H9 (cell line): ENCODE results near the gene UBXN11. TPM values are rescaled to one million over a fixed set of nuclear protein-coding genes. Genes with fewer than 3 reads are reported as not detected.

Source experiments
- DNase-seq: peaks from one replicate; pipeline ENCODE4 v3.0.0-alpha.2; 2017
- H2AFZ ChIP-seq: one replicate; pipeline ENCODE4 v1.6.1; 2013; ENCODE audit warnings: mild to moderate bottlenecking, low read length, control low read depth, moderate library complexity
- H2AK5ac ChIP-seq: 2 replicates; pipeline ENCODE4 v1.6.1; 2013; ENCODE audit warnings: low read length, control low read depth, mixed read lengths; ENCODE audit not compliant: insufficient read length
- H2BK120ac ChIP-seq: one replicate; pipeline ENCODE4 v1.6.1; 2013; ENCODE audit warnings: low read depth, mild to moderate bottlenecking, low read length, control low read depth, inconsistent platforms; ENCODE audit not compliant: poor library complexity, severe bottlenecking
- H2BK12ac ChIP-seq: 2 replicates; pipeline ENCODE4 v1.6.1; 2013; ENCODE audit warnings: low read length, control low read depth, mixed read lengths, low read depth; ENCODE audit not compliant: insufficient read length
- H2BK15ac ChIP-seq: 2 replicates; pipeline ENCODE4 v1.6.1; 2013; ENCODE audit warnings: low read depth, low read length, control low read depth
- H2BK20ac ChIP-seq: one replicate; pipeline ENCODE4 v1.6.1; 2013; ENCODE audit warnings: low read depth, mild to moderate bottlenecking, low read length, control low read depth, inconsistent platforms; ENCODE audit not compliant: poor library complexity, severe bottlenecking
- H2BK5ac ChIP-seq: 2 replicates; pipeline ENCODE4 v1.6.1; 2013; ENCODE audit warnings: low read length, control low read depth, mixed read lengths; ENCODE audit not compliant: insufficient read length
- H3K14ac ChIP-seq: 2 replicates; pipeline ENCODE4 v1.6.1; 2013; ENCODE audit warnings: low read length, control low read depth; ENCODE audit not compliant: insufficient read depth
- H3K18ac ChIP-seq: 2 replicates; pipeline ENCODE4 v1.6.1; 2013; ENCODE audit warnings: low read depth, mild to moderate bottlenecking, mixed read lengths, low read length, control low read depth; ENCODE audit not compliant: insufficient read length
- H3K23ac ChIP-seq: 2 replicates; pipeline ENCODE4 v1.6.1; 2013; ENCODE audit warnings: low read length, control low read depth, mixed read lengths, low read depth; ENCODE audit not compliant: insufficient read length
- H3K23me2 ChIP-seq: 2 replicates; pipeline ENCODE4 v1.6.1; 2013; ENCODE audit warnings: low read depth, mild to moderate bottlenecking, mixed read lengths, low read length, control low read depth; ENCODE audit not compliant: insufficient read length, poor library complexity, severe bottlenecking
- H3K27ac ChIP-seq: 2 replicates; pipeline ENCODE4 v1.5.1; 2013; ENCODE audit warnings: low read length, control low read depth, mixed read lengths, low read depth; ENCODE audit not compliant: insufficient read length
- H3K27me3 ChIP-seq: 2 replicates; pipeline ENCODE4 v1.6.1; 2013; ENCODE audit warnings: low read length, control low read depth, inconsistent platforms; ENCODE audit not compliant: insufficient read depth
- H3K4ac ChIP-seq: 2 replicates; pipeline ENCODE4 v1.6.1; 2013; ENCODE audit warnings: low read depth, mild to moderate bottlenecking, control low read depth, inconsistent platforms, low read length, moderate library complexity
- H3K4me1 ChIP-seq: 2 replicates; pipeline ENCODE4 v1.6.1; 2013; ENCODE audit warnings: low read length, control low read depth, inconsistent platforms; ENCODE audit not compliant: insufficient read depth
- H3K4me2 ChIP-seq: 2 replicates; pipeline ENCODE4 v1.6.1; 2013; ENCODE audit warnings: low read length, control low read depth, mixed read lengths; ENCODE audit not compliant: insufficient read length, insufficient read depth
- H3K56ac ChIP-seq: 2 replicates; pipeline ENCODE4 v1.6.1; 2013; ENCODE audit warnings: low read depth, mild to moderate bottlenecking, mixed read lengths, low read length, control low read depth; ENCODE audit not compliant: insufficient read length
- H3K79me1 ChIP-seq: 2 replicates; pipeline ENCODE4 v1.6.1; 2013; ENCODE audit warnings: low read depth, mild to moderate bottlenecking, moderate library complexity, low read length, control low read depth, inconsistent platforms; ENCODE audit not compliant: insufficient read depth, poor library complexity, severe bottlenecking
- H3K79me2 ChIP-seq: 2 replicates; pipeline ENCODE4 v1.6.1; 2013; ENCODE audit warnings: low read length, control low read depth, inconsistent platforms; ENCODE audit not compliant: insufficient read depth
- H3K9ac ChIP-seq: 2 replicates; pipeline ENCODE4 v1.6.1; 2013; ENCODE audit warnings: low read length, control low read depth, mixed read lengths; ENCODE audit not compliant: insufficient read length; ENCODE audit errors: extremely low read depth
- H3K9me3 ChIP-seq: one replicate; pipeline ENCODE4 v1.6.1; 2013; ENCODE audit warnings: low read depth, low read length, inconsistent platforms; ENCODE audit not compliant: control insufficient read depth
- H3T11ph ChIP-seq: one replicate; pipeline ENCODE4 v1.6.1; 2013; ENCODE audit warnings: mild to moderate bottlenecking, low read length, control low read depth, inconsistent platforms
- H4K20me1 ChIP-seq: one replicate; pipeline ENCODE4 v1.6.1; 2013; ENCODE audit not compliant: control insufficient read depth, insufficient read length, insufficient read depth
- H4K5ac ChIP-seq: 2 replicates; pipeline ENCODE4 v1.6.1; 2013; ENCODE audit warnings: low read depth, mild to moderate bottlenecking, mixed read lengths, low read length, control low read depth; ENCODE audit not compliant: insufficient read length
- H4K8ac ChIP-seq: replicated peaks from 2 replicates; pipeline ENCODE4 v1.6.1; 2013; ENCODE audit warnings: low read length, control low read depth, mixed read lengths, low read depth; ENCODE audit not compliant: insufficient read length
- H4K91ac ChIP-seq: 2 replicates; pipeline ENCODE4 v1.6.1; 2013; ENCODE audit warnings: low read depth, mild to moderate bottlenecking, moderate library complexity, mixed read lengths, low read length, control low read depth; ENCODE audit not compliant: insufficient read length
- H3K27ac Mint-ChIP-seq, 3 experiments: 2 replicates in 2 of 3; 3 replicates in 1 of 3; pipeline ENCODE4 v1.8.0; 2020 to 2021; ENCODE audit warnings: mixed read lengths in 3 of 3, mild to moderate bottlenecking in 1 of 3, moderate library complexity in 1 of 3
- H3K27me3 Mint-ChIP-seq: 2 replicates; pipeline ENCODE4 v1.8.0; 2021; ENCODE audit warnings: low read depth, mild to moderate bottlenecking, moderate library complexity, mixed read lengths
- H3K36me3 Mint-ChIP-seq, 3 experiments: 2 replicates in 2 of 3; 3 replicates in 1 of 3; pipeline ENCODE4 v1.8.0; 2020 to 2021; ENCODE audit warnings: low read depth in 3 of 3, mixed read lengths in 3 of 3; ENCODE audit not compliant: insufficient read depth in 1 of 3
- H3K4me1 Mint-ChIP-seq, 2 experiments: 2 replicates each; pipeline ENCODE4 v1.8.0; 2020; ENCODE audit warnings: mixed read lengths in 2 of 2
- H3K4me3 Mint-ChIP-seq, 2 experiments: 2 replicates in 1 of 2; 3 replicates in 1 of 2; pipeline ENCODE4 v1.8.0; 2020 to 2021; ENCODE audit warnings: mild to moderate bottlenecking in 2 of 2, mixed read lengths in 2 of 2, moderate library complexity in 1 of 2
- H3K9me3 Mint-ChIP-seq, 2 experiments: 2 replicates in 1 of 2; 3 replicates in 1 of 2; pipeline ENCODE4 v1.8.0; 2020; ENCODE audit warnings: mild to moderate bottlenecking in 2 of 2, mixed read lengths in 2 of 2, moderate library complexity in 1 of 2
- WGBS: extraction: QIAGEN DNeasy Blood & Tissue Kit; methylation state at CpG from one replicate; pipeline ENCODE4 v1.1.7; 2013; ENCODE audit warnings: missing lambda C conversion rate, low lambda C conversion rate, mixed read lengths; ENCODE audit not compliant: insufficient read length; ENCODE audit errors: extremely low coverage; 5-methylcytosine and 5-hydroxymethylcytosine counted together
- total RNA-seq: library from RNA; stranded (reverse); gene quantifications from 2 replicates; pipeline ENCODE4 v1.2.1, GENCODE V29; 2021
- TF ChIP-seq, protein P1 (sequence below): fragments of 200-600 bp; sonication (generic); conservative IDR thresholded peaks from 3 replicates; pipeline ENCODE4 v1.8.0; 2021; ENCODE audit warnings: antibody characterized with exemption, mild to moderate bottlenecking

The UBXN11 gene
- total RNA-seq, 1 experiment from 2014 or later, result 13.7 TPM

DNA sequence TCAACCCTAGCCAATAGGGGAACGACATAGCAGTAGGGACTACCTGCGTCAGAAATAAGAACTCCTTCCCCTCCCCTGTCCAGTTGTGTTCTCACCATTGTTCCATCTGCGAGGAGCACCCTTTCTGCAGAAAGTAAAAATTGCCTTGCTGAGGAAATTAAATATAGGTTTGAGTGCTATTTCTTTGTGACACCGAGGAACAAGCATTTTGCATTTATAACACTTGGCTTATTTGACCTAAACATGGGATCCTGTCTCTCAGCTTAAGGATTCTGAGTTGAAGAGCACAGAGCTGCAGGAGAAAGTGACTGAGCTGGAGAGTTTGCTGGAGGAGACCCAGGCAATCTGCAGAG is 37.3 kb downstream of the UBXN11 start:
- Mint-ChIP-seq H3K4me3 (no peak overlapping the region), H3K27me3 (no peaks in the 10 kb centered on the region), H3K27ac (no peak overlapping the region), H3K4me1 (peaks cover under 1 to 1% of the 10 kb centered on the region in 2 experiments; a peak in 2 of 4 replicates), H3K9me3 (peaks cover 0 to 7% of the 10 kb centered on the region in 2 experiments; a peak in 1 of 5 replicates), H3K36me3 (peaks cover 48 to 80% (median 79%) of the 10 kb centered on the region in 3 experiments)
- no peak overlapping the region for H2BK120ac ChIP-seq
- DNase-seq, result no peak
- H3K9me3 ChIP-seq, result peaks cover 6% of the 10 kb centered on the region
- TF ChIP-seq, protein P1, sequence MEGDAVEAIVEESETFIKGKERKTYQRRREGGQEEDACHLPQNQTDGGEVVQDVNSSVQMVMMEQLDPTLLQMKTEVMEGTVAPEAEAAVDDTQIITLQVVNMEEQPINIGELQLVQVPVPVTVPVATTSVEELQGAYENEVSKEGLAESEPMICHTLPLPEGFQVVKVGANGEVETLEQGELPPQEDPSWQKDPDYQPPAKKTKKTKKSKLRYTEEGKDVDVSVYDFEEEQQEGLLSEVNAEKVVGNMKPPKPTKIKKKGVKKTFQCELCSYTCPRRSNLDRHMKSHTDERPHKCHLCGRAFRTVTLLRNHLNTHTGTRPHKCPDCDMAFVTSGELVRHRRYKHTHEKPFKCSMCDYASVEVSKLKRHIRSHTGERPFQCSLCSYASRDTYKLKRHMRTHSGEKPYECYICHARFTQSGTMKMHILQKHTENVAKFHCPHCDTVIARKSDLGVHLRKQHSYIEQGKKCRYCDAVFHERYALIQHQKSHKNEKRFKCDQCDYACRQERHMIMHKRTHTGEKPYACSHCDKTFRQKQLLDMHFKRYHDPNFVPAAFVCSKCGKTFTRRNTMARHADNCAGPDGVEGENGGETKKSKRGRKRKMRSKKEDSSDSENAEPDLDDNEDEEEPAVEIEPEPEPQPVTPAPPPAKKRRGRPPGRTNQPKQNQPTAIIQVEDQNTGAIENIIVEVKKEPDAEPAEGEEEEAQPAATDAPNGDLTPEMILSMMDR, result no peak
- H2BK5ac ChIP-seq, result no peak overlapping the region
- WGBS, result no CpG with 5 or more reads among the region's 4 CpGs
- H2AK5ac ChIP-seq, result no peak overlapping the region
- no peaks in the 10 kb centered on the region for H4K20me1 ChIP-seq
- H3K23me2 ChIP-seq, result no peaks in the 10 kb centered on the region
- no peak overlapping the region for H3K4me2 ChIP-seq
- no peaks in the 10 kb centered on the region for H3K79me1 ChIP-seq
- no peak overlapping the region for H2AFZ ChIP-seq
- no peak overlapping the region for H3K18ac ChIP-seq
- no peak overlapping the region for H3K27ac ChIP-seq
- H3K23ac ChIP-seq, result no peak overlapping the region
- no peaks in the 10 kb centered on the region for H3K79me2 ChIP-seq
- H4K5ac ChIP-seq, result no peak overlapping the region
- no peak overlapping the region for H3K4ac ChIP-seq
- H2BK20ac ChIP-seq, result no peak overlapping the region
- H3K27me3 ChIP-seq, result no peaks in the 10 kb centered on the region
- H3T11ph ChIP-seq, result no peak overlapping the region
- H4K8ac ChIP-seq, result no peak overlapping the region
- H3K56ac ChIP-seq, result no peak overlapping the region
- H3K14ac ChIP-seq, result no peak overlapping the region
- H4K91ac ChIP-seq, result no peak overlapping the region
- no peak overlapping the region for H2BK12ac ChIP-seq
- no peak overlapping the region for H3K9ac ChIP-seq
- H2BK15ac ChIP-seq, result no peak overlapping the region
- H3K4me1 ChIP-seq, result no peaks in the 10 kb centered on the region
